Esophagus muscularis mucosa (tissue), 4 donors: ENCODE measurements around the gene KSR1. TPM values are rescaled to one million over a fixed set of nuclear protein-coding genes. Genes with fewer than 3 reads are reported as not detected.
"Not testable (repeated sequence)": the region's sequence is repeated elsewhere in the genome, so short reads cannot be mapped to it uniquely, and the experiment has no call there.

ENCODE experiments used
- DNase-seq: peaks from one replicate; pipeline ENCODE4 v3.0.0-alpha.2; 2017; ENCODE audit errors: extremely low spot score
- H3K27ac ChIP-seq, 4 donors: fragments of 200-600 bp; sonication (generic); replicated peaks in 1 of 4; 1 replicate in 3 of 4; 2 replicates in 1 of 4; pipeline ENCODE4 v1.5.1; 2016 to 2019; ENCODE audit warnings: mild to moderate bottlenecking in 1 of 4
- H3K27me3 ChIP-seq, 4 donors: fragments of 200-600 bp; sonication (generic); one replicate each; pipeline versions ENCODE4 v1.5.1 to v1.6.0; 2016 to 2019
- H3K36me3 ChIP-seq, 4 donors: fragments of 200-600 bp; sonication (generic); one replicate each; pipeline ENCODE4 v1.5.1; 2016 to 2019
- H3K4me1 ChIP-seq, 4 donors: fragments of 200-600 bp; sonication (generic); one replicate each; pipeline ENCODE4 v1.5.1; 2016 to 2019
- H3K4me3 ChIP-seq, 4 donors: fragments of 200-600 bp; sonication (generic); 1 replicate in 2 of 4; 2 replicates in 2 of 4; pipeline ENCODE4 v1.5.1; 2016 to 2019; ENCODE audit warnings: mild to moderate bottlenecking in 4 of 4, moderate library complexity in 1 of 4
- H3K9me3 ChIP-seq, 4 donors: fragments of 200-600 bp; sonication (generic); 1 replicate in 3 of 4; 2 replicates in 1 of 4; pipeline ENCODE4 v1.5.1; 2016 to 2019
- EP300 ChIP-seq: sonication (generic); formaldehyde crosslinking; IDR thresholded peaks from one replicate; pipeline ENCODE4 v1.6.1; 2017; ENCODE audit warnings: antibody characterized with exemption
- POLR2A ChIP-seq: fragments of 450-650 bp; IDR thresholded peaks from one replicate; pipeline ENCODE4 v1.6.1; 2017; ENCODE audit warnings: antibody characterized with exemption, moderate library complexity, mild to moderate bottlenecking, low read depth
- POLR2AphosphoS5 ChIP-seq, 2 donors: sonication (generic); formaldehyde crosslinking; IDR thresholded peaks; one replicate each; pipeline ENCODE4 v1.6.1; 2017; ENCODE audit warnings: antibody characterized with exemption in 2 of 2
- WGBS: methylation state at CpG from one replicate; pipeline ENCODE4 v1.1.5; 2018; 5-methylcytosine and 5-hydroxymethylcytosine counted together
- intact Hi-C: fragments of 100-400 bp; cut with DNase I; formaldehyde crosslinking; loops from one replicate; pipeline ENCODE4 v1.15.1; 2023
- total RNA-seq, 4 donors: library from RNA; depleted of rRNA; stranded (reverse); fragments of >200 nt; gene quantifications; one replicate each; pipeline versions ENCODE4 v1.1.0 to v1.2.1, GENCODE V29; 2016
- TF ChIP-seq, protein P1 (sequence below), 3 experiments: fragments of 200-600 bp in 2 of 3; fragments of 450-650 bp in 1 of 3; sonication (generic) in 2 of 3; IDR thresholded peaks; one replicate each; pipeline ENCODE4 v1.5.1; 2017 to 2019; ENCODE audit warnings: antibody characterized with exemption in 3 of 3, mild to moderate bottlenecking in 2 of 3, moderate library complexity in 1 of 3

Gene KSR1
- total RNA-seq, 4 donors from 2014 or later, result 13.3 to 18.9 (median 13.7) TPM

DNA sequence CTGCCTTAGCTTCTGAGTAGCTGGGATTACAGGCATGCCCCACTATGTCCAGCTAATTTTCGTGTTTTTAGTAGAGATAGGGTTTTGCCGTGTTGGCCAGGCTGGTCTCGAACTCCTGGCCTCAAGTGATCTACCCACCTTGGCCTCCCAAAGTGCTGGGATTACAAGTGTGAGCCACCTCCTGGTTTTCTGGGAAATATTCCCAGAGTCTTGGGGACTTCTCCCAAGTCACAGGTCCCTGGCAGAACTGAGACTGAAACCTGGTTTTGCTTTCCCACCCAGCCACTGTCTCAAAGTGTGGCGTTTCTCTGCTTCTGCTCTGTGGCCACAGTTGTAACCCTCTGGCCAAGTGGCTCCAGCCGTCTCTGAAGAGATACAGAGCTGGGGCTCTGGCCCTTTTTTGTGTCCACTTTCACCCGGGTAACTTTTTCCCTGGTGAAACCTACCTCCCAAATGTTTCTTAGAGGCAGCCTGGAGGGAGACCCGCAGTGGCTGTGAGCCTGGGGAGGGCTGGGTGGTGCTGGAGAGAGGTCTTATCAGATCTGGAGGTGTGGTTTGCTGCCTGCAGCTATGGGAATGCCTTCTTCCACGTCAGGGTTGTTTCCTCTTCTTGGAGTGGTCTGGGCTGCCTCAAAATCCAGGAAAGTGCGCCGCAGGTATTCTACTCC lies 5.1 kb downstream of the KSR1 start:
- H3K4me3 ChIP-seq, result no peak overlapping the region
- TF ChIP-seq POLR2A (no peak), POLR2AphosphoS5 (IDR thresholded peaks at IDR 0.05) (no peak), EP300 (no peak)
- TF ChIP-seq, protein P1, sequence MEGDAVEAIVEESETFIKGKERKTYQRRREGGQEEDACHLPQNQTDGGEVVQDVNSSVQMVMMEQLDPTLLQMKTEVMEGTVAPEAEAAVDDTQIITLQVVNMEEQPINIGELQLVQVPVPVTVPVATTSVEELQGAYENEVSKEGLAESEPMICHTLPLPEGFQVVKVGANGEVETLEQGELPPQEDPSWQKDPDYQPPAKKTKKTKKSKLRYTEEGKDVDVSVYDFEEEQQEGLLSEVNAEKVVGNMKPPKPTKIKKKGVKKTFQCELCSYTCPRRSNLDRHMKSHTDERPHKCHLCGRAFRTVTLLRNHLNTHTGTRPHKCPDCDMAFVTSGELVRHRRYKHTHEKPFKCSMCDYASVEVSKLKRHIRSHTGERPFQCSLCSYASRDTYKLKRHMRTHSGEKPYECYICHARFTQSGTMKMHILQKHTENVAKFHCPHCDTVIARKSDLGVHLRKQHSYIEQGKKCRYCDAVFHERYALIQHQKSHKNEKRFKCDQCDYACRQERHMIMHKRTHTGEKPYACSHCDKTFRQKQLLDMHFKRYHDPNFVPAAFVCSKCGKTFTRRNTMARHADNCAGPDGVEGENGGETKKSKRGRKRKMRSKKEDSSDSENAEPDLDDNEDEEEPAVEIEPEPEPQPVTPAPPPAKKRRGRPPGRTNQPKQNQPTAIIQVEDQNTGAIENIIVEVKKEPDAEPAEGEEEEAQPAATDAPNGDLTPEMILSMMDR (IDR thresholded peaks at IDR 0.05), result no peak
- no peaks in the 10 kb centered on the region for H3K36me3 ChIP-seq
- peaks cover 23 to 35% (median 25%) of the 10 kb centered on the region in 4 donors for H3K4me1 ChIP-seq
- no peak for DNase-seq
- 88% methylated on average over 6 of the region's 10 CpGs for WGBS
- intact Hi-C loops, result no loop called here
- H3K27ac ChIP-seq, result no peak overlapping the region
- no peaks in the 10 kb centered on the region for H3K27me3 ChIP-seq
- H3K9me3 ChIP-seq, result no peaks in the 10 kb centered on the region

DNA sequence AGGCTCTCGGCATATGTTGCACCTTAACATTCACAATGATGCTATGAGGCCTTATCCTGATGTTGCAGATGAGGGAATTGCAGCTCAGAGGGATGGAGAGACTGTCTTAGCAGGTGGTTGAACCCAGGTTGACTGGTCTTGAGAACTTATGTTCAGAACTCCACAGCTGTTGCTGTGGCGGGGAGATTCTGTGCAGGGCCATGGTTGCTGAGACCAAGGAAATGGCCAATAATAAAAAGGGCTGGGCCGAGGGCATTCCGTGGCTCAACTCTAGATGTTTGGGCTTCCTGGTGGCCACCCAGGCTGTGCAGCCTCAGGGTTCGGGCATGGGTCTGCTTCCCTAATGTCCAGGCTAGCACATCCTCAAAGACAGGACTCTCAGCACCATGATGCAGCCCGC lies 5.9 kb downstream of the KSR1 start:
- DNase-seq, result no peak
- Histone ChIP-seq H3K27me3 (no peaks in the 10 kb centered on the region), H3K4me3 (no peak overlapping the region), H3K9me3 (no peaks in the 10 kb centered on the region), H3K36me3 (no peaks in the 10 kb centered on the region), H3K4me1 (peaks cover 18 to 36% (median 23%) of the 10 kb centered on the region in 4 donors), H3K27ac (no peak overlapping the region)
- no peak for TF ChIP-seq EP300
- no peak for TF ChIP-seq POLR2AphosphoS5 (IDR thresholded peaks at IDR 0.05)
- TF ChIP-seq, protein P1 (IDR thresholded peaks at IDR 0.05), result no peak
- TF ChIP-seq POLR2A, result no peak
- intact Hi-C loops, result no loop called here
- WGBS, result 89% methylated on average over 5 of the region's 6 CpGs

DNA sequence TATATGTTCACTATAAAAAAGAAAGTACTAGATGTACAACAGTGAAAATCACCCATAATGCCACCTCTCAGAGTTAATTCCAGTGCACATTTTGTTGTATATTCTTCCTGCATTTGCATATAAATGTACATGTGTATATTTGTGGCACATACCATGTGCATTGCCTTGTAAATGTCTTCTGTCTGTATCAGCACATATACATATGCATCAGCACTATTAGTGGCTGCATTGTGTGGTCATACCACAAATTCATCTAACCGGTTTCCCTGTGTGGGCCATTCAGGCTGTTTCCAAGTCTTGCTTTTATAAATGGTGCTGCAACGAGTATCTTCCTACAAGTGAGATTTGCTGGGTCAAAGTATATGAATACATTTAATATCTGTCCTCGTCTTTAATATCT lies 6.5 kb downstream of the KSR1 start:
- Histone ChIP-seq H3K9me3 (no peaks in the 10 kb centered on the region), H3K4me1 (peaks cover 12 to 31% (median 18%) of the 10 kb centered on the region in 4 donors), H3K27ac (no peak overlapping the region), H3K27me3 (no peaks in the 10 kb centered on the region), H3K4me3 (no peak overlapping the region), H3K36me3 (no peaks in the 10 kb centered on the region)
- intact Hi-C loops, result no loop called here
- DNase-seq, result no peak
- TF ChIP-seq EP300 (no peak), POLR2A (no peak), POLR2AphosphoS5 (IDR thresholded peaks at IDR 0.05) (no peak)
- TF ChIP-seq, protein P1 (IDR thresholded peaks at IDR 0.05), result no peak
- WGBS, result 94% methylated on average over 3 of the region's 3 CpGs

DNA sequence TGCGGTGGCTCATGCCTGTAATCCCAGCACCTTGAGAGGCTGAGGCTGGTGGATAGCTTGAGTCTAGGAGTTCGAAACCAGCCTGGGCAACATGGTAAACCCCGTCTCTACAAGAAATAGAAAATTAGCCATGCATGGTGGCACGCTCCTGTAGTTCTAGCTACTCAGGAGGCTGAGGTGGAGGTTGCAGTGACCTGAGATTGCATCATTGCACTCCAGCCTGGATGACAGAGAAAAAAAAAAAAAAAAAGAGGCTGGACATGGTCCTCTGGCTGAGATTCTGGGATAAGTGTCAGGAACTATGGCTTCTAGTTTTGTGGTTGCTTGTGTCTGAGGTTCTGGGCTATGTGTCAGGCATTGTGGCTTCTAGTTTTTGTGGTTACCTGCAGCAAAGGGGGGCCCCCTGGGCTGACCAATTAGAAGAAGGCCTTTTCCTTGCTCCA lies 7.0 kb downstream of the KSR1 start:
- intact Hi-C loops, result no loop called here
- no peak overlapping the region for H3K27ac ChIP-seq
- H3K9me3 ChIP-seq, result no peaks in the 10 kb centered on the region
- 94% methylated on average over 4 of the region's 4 CpGs for WGBS
- no peaks in the 10 kb centered on the region for H3K36me3 ChIP-seq
- no peak for DNase-seq
- H3K27me3 ChIP-seq, result no peaks in the 10 kb centered on the region
- peaks cover 7 to 26% (median 13%) of the 10 kb centered on the region in 4 donors for H3K4me1 ChIP-seq
- no peak for TF ChIP-seq POLR2A
- TF ChIP-seq, protein P1 (IDR thresholded peaks at IDR 0.05), result no peak
- TF ChIP-seq EP300, result no peak
- TF ChIP-seq POLR2AphosphoS5 (IDR thresholded peaks at IDR 0.05), result no peak
- H3K4me3 ChIP-seq, result no peak overlapping the region

DNA sequence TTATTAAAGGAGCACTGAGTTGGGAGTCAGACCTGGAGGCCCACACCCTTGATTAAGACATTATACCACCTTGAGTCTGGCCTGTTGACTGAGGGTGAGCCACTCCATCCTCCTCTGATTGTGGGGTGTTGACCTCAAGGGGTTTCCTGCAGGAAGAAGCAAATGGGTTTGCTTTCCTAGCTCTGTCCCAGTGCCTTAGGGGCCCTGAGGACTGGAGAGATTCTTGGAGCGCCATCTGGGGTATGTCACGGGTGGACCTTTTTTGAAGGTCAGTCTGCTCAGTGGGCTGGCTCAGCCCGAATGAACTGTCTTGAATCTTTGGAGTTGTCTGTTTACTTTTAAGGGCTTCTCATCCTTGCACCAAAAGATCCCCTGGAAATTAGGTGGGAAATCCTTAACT lies 7.8 kb downstream of the KSR1 start:
- DNase-seq, H3K9me3 ChIP-seq, H3K4me3 ChIP-seq, intact Hi-C loops, H3K27me3 ChIP-seq, H3K36me3 ChIP-seq, H3K27ac ChIP-seq: not testable (repeated sequence)
- H3K4me1 ChIP-seq, result peaks cover 0 to 18% (median 6%) of the 10 kb centered on the region in 4 donors
- 96% methylated on average over 3 of the region's 3 CpGs for WGBS
